ENCODE data around the gene EDAR.

Gene EDAR

DNA sequence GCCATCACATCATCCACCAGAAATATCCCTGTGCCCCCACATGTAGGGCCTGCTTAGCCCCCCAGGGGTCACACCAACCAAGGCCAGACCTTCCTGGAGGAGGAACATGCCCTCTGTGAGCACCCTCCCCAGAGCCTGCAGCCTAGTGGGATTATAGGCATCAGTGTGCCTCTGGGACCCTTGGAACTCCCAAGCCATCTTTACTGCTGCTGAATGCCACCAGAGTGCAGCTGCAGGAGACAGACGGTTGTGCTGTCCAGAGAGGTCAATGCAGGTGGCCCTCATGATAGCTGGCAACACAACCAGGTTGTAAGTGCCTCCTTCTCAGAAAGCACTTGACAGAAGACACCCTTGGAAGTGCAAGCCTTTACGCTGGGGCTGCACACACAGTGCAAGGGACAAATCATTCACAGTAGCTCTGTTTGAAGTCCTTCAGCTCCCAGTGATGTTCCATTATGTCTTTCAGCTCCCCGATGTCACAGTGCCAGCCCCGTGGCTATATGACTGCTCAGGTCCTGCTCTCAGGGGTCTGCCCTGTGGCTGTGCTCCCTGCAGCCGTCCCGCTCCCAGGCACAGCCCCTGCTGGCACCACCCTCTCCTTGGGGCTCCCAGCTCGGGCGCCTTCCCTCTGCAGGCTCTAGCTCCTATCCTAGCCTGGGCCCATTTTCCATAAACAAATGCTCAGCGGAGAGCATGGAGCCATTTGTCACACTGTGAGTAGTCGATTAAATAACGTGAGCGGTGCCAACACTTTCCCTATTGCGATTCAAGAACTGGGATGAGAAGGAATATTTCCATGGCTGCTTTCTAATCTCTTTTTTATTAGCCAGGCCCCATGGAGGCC, 65.1 kb downstream of the EDAR start:
- no peak for DNase-seq

DNA sequence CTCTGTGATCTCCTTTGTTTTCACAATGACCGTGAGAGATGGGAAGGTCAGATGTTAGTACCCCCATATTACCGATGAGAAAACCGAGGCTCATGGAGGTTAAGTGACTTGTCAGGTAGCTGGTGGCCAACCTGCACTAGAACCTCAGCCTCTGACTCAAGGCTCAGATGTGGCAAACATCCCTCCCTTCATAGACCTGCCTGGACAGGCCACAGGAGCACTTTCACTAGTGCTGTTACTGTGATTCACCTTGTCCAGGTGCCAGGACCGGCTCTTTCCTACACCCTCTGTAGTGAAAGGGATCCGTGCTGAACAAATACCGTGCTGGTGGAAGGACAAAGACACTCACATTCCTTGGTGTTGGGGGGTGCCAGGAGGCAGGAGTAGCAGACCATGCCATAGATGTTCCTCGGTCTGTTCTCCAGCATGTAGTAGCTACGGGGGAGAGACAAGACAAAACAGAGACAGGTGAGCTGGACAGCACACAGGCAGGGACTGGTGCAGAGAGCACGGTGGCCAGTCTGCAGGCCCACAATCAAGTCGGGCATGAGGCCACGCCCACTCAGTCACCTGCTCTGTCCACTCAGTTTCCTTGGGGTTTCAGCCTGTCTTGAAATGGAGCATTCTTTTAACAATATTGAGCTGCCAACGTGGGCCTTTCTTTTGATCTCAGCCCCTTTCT, 65.9 kb downstream of the EDAR start:
- no peak for DNase-seq

DNA sequence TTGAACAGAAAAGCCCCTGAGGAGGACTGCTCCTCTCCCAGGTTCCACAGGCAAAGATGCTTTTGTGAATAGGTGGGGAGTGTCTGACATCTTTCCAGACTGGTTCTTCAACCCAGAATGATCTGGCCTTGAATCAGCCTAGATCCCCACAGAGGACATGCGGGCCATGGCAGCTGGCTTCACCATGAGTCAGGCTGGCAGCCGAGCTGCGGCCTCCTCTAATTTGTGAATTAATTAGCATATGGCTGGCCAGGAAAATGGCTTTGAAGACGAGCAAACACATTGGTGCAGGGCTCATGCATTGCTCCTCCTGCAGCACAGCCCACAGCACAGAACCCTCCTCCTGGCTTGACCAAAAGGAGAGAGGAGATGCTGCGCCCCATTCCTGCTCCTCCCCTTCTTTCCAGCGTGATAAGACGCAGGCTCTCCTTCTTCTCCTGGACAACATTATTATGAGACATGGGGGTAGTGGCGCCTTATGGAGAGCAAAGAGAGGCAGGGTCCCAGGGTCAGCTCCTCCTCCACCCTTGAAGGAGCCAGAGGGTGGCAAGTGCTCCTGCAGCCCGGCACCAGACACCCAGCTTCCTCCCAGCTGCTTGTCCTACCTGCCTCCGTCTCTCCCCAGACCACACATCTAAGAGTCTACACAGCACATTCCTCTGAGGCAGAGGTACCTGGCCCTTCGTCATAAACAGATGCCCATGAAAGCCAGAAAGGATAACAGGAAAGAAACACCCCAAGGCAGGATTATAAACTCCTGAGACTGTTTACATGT, 66.7 kb downstream of the EDAR start:
- no peak for DNase-seq

DNA sequence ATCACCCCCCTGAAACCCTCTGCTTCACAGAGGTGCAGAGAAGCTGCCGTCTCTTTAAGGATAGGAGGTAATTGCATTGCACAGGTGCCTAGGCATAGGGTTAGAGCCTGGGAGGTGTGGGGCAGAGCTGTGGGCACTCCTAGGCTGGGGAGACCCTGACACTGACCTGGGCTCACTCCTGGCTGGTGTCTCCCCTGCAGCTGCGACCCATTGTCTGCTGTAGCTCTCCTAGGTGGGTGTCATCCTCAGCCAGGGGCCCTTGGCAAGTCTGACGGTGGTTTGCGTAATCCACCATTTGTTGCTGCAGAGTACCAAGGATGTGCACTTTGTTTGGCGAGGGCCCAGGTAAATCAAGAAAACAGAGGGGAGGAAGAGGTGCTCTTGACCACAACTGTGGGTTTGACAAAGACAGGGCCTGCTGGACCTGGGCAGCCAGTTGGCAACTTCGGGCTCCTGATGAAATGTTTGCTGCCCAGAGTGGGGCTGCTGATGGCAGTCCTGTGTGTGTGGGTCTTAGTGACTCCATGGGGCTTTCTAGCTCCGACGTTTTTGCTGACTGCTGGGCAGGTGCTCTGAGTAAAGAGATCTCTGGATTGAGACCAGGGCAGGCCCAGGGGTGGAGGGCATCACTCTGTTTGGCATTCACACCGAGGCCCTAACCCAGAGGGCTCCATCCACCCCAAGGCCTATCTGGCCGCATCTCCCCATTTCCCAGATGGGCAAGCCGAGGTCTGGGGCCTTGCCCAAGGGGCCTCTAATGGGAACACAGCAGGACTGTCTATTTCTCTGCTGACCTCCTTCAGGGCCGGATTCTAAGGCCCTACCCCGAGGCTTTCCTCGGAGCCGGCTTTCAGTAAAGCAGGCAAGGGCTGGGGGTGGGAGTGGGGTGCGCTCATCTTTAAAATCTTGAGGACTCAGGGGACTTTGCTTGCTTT, 67.7 kb downstream of the EDAR start:
- no peak for DNase-seq

DNA sequence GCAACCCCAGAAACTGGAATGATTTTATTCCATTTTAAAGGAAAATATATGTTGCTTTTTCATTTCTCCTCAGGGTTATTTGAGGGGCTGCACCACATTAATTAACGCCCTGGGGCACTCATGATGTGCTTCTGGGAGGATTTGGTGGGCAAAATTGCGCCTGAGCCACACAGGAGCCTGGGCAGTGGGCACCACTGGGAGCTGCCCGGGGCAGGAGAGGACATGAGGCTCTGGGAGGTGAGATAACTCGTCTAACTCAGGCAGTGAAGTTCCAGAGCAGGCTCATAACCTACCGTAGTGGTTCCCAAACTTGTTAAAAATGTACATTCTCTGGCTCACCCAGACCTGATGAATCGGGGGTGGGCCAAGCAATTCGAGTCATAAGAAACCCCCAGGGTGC, 68.3 kb downstream of the EDAR start:
- no peak for DNase-seq

DNA sequence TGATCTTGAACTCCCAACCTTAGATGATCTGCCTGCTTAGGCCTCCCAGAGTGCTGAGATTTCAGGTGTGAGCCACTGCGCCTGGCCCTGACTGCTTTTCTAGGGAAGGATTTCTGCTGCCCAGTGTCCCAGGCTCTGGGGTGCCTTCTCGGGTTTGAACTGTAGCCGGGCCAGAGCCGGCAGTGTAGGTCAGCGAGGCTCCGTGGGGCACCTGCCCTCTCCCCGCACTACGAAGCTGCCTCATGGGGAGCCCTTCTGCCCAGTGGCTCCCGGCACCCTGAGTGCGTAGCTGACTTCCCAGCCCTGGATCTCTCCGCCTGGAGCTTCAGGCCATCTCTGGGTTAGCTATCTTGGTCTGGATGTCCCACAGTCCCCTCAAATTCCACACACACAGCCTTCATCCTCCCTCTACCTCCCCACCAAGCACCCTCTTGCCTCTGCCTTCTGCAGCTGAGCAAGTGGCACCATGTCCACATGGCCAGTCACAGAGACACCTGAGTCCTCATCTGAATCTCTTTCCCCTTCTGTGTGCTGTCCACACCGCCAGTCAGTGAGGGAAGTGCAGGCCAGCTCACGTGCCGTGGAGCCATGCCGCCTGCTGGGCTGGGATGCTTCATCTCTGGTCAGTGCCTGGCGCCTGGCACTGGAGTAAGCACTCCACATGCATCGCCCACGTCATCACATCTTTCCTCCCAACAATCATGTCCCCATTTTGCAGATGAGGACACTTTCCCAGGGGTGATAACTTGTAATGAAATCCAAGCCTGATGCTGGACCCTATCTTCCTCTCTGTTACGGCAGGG, 69.2 kb downstream of the EDAR start:
- no peak for DNase-seq

DNA sequence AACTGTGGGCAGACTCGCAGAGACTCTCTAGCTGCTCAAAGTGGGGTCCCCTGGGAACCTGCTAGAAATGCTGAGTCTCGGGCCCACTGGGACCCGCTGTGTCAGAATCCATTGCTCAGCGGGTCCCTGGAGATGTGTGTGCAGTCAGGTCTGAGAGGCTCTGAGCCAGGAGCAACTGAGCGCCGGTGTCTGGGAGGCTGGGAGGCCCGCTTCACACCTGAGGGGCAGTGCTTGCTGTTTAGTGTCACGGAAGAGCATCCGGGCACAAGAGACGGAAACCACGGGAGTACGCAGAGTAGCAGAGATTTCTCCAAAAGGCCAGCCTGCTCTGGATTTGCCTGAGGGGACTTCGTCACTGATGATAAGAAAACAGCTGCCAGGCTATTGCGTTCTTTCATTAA, 70.1 kb downstream of the EDAR start:
- no peak for DNase-seq

DNA sequence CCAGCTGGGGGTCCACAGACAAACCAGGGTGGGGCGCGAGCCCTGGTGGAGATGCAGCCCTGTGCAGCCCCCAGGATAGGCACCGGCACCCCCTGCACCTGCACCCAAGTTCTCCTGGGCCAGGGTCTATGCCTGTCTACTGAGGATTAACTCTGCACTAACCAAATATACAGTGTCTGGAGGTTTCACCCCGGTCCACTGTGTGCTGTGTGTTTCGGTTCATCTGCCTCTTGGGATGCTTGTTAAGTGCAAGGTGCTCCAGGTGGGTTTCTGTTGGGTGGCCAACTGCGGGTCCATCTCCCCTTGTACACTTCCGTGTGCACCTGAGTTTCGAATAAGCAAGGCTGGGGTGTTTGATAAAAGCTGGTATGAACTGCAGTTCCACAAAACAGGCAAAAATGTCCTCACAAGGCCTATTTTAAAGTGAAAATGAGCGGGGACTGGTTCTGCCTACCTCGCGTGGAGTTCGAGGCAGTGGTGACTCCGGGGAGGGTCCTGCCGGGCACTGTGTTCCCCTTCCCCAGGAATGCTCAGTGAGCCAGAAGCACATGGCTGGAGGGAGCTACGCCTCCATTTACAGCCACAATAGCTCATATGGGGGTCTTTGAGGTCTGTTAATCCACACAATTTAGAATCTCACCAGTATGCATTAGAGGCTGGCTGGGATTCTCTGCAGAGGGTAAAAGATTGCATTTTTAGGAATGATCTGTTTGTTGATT, 70.7 kb downstream of the EDAR start:
- no peak for DNase-seq

DNA sequence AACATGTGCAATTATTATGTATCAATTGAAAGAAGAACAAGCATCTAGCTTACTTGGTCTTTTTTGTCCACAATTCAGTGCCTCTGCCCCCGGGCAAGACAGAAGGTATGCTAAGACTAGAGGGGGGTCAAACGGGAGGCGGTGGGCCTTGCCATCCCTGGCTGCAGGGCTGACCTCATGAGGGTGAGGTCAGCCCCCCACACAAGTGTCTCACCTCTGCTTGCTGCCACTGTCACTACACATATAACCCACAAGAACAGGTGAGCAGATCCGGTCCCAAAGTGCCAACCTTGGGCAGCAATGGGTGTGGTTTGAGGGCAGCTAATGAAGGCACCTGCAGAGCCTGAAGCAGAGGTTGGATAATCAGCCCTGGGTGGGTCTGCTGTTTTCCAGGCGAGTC, 71.5 kb downstream of the EDAR start:
- no peak for DNase-seq

DNA sequence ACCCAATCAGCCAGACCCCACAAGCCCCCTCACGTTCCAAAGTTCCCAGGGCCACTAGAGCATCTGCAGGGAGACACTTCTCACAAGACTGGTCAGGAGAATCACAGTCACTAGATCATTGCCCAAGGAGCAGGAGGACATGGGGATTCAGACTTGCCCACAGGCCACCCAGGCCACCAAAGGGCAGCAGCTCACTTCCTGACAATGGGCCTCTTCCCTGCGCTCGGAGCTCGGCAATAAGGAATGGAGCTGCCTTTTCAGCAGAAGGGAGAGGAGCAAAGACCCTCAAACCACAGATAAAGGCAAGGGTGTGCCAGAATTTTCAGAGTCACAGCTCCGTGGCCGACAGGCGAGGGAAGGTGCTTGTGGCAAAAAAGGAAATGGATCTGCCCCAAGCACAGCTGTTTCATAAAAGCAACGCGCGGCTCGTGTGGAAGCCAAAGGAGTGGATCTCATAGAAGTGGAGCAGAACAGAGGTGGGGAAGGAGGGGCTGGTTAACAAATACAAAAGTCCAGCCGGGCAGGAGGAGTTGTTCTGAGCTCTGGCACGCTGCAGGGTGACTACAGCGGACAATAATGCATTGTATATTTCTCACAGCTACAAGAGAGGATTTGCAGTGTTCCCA, 72.1 kb downstream of the EDAR start:
- DNase-seq: no peak

DNA sequence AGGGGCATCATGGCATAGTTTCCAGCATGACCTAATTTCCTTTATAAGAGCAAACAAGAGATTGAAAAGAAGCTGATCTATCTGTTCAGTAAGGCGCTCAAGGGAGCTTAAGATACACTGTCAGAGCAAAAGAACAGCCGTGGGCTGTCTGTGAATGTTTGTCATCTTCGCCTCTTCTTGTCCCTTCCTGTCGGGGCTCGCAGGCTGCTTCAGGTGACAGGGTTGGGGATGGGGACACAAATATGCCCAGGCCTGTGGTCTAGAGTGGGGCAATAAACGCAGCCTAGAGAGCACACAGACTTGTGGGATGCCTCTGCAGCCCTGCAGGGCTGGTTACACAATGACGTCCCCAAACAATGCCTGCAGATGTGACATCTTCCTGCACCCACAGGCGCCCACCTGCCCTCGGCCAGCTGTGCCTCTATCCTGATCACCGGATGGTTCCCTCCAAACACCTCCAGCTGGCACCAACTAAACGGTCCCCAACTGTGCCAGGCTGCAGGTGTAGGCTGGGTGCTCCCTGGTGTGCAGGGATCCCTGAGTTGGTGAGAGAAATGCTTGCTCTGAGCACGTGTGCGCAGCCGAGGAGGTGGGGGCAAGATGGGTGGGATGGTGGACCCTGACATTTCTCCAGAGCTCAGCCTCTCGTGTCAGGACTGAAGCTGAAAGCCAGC, 72.8 kb downstream of the EDAR start:
- no peak for DNase-seq

DNA sequence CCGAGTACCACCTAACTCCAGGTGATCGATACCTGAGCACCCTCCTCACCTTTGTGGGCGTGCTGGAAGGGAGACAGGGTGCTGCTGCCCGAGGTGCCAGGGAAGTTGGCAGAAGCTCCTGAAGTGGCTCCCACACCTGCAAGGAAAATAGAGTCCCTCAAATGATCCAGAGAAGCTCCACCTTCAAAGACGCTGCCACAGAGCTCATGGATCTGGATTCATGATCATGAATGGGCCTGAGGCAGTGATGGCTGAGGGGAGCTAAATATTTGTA, 76.5 kb downstream of the EDAR start:
- no peak for DNase-seq

DNA sequence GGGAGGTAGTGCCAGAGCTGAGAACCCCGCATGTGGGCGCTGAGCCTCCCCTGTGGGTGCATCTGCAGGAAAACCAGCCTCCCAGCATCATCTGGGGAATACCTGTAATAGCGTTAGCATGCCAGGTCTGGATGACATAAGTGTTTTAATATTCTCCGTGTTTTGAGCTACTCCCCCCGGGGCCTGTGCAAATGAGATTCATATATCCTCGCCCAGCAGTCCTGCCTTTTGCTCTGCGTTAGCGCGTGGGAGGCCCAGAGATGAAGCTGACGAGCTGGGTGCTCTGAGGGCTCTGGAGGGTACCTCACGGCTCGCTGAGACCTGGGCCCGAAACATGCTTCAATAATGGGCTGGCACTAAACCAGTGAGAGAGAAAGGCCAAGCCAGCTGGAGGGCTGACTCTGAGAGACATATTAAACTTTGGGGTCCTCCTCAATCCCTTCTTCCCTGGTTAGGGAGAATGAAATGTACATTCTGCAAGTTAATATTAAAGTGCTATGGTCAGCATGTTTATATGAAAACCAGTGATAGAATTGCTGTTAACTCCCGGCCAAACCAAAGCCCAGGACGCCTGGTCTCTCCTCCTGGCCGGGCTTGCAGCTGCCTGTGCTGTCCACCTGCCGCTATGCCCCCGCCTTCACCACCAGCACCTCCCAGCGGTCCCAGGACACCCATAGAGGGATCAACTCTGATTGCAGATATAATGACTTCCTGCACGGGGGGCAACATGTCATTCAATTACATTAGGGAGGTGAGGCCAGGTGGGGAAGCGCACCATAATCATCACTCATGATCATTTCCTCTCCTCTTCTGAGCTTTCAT, 77.0 kb downstream of the EDAR start:
- peak; percentile 1 to 5 for DNase-seq

DNA sequence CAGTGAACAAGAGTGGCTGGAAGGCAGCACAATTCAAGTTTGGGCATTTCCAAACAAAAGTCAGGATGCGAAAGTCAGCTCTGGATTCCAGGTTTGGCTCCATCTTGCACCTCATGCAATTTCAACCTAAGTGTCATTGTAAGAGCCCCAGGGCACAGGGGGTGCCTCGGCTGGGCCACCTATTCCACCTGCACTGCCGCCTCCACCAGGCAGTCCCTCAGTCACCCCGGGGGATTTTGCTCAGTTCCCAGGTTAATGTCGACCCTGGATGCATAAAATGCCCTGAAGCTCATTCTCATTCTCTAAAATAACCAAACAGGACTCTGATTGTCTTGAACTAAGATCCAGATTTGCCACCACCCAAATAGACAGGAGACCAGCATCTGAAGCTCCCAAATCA, 77.6 kb downstream of the EDAR start:
- DNase-seq: peak in 1 of 2 experiments; percentile 4

DNA sequence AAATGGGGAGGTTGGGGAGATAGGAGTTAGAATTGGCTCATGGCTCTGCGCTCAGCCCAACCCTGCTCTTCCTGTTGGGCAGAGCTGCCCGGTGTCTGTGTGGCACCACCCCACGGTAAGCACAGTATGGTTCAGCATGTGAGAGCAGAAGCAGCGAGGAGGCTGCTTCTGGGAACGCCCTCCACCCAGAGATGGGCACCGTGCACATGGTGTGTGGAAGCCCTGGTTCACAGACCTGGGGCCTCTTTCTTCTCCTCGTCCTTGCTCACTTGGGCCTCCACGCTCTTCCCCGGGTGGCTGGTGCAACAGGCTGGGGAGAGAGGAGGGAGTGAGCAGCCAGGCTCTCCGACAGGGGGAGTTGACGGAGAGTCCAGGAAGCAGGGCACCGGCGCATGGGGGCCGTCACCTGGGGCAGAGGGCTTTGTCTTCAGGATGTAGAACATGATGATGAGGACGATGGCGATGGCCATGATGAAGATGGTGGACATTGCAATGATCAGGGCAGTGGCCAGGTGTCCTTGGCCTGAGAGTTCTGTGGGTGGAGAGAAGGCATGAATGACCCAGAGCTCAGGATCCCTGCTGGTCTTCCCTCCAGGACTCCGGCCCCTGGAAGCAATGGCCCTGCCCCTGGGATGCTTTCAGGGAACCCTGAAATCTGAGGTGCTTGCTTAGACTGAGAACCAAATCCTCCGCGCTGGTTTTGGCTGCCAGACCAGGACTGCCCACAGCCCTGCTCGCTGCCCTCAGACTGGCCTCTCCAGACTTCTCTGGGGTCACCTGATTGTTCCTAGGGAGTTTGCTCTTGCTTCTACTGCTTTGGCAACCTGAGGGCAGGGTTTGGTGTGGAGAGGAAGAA, 78.3 kb downstream of the EDAR start:
- peak in 1 of 2 experiments; percentile 2 for DNase-seq

DNA sequence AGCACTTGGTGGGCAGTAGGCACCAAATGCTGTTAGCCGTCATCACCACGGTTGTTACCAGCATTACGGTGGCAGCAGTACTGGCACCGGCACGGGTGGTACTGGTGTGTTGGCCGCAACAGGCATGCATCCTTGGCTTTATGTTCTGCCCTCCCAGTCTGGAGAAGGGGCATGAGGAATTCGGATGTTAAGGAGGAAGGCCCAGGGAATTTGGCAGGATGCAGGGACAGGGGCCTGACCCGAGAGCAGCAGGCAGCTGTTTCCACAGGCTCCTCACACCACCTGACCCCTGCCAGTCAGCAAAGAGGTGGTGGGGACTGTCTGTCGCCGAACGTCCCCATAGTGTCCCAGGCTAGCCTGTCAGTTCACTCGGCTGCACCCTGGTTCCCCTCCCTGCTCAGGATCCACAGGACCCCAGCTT, 79.0 kb downstream of the EDAR start:
- peak; percentile 5 to 7 for DNase-seq

DNA sequence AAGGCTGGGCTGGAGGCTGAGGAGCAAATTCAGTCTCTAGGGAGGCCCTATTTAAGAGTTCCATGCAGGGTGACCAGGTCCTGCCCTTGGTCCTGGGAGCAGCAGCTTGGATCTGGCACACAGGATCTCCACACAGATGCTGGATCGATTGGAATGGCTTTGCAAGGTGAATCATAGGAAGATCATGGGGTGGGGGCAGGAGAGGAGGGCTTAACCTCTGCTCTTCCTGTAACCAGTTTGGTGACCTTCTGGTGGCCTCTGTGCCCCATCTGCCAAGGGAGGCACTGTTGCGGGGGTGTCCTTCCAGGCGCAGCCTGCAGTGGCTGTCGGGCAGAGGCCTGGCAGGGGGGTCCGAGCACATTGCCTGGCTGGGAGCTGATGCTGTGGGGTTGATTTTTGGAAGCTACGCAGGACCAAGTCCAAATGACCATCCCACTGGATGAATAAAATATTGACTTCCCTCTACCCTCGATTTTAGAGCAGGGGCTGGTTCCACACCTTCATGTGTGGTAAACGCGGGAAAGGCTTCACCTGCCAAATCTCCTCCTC, 79.7 kb downstream of the EDAR start:
- peak; percentile 6 to 12 for DNase-seq

DNA sequence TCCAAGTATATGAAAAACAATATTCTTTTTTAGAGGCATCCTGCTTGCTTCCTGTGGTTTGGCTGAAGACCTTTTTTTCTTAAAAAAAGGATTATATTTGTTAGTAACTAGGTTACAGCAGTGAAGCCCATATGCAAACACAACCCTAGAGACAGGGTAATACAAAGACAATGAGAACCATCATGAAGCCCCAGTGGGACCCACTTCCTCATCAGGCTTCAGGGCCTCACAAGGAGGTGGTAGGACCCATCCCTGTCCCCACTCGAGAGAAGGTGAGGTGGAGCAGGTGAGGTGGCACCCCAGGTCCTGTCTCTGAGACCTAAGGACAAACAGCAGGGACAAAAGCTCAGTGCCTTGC, 80.3 kb downstream of the EDAR start:
- DNase-seq: peak in 1 of 2 experiments; percentile 6
